22Rv1 (cell line): ENCODE results near the gene TMBIM6.

Source experiments
- ZFX ChIP-seq: fragments of 450-650 bp; IDR thresholded peaks from 2 replicates; pipeline ENCODE4 v1.6.1; 2017; ENCODE audit warnings: antibody characterized with exemption, borderline replicate concordance
- TF ChIP-seq, protein P1 (sequence below): fragments of 450-650 bp; IDR thresholded peaks from 2 replicates; pipeline ENCODE4 v1.5.1; 2017; ENCODE audit warnings: mild to moderate bottlenecking

DNA sequence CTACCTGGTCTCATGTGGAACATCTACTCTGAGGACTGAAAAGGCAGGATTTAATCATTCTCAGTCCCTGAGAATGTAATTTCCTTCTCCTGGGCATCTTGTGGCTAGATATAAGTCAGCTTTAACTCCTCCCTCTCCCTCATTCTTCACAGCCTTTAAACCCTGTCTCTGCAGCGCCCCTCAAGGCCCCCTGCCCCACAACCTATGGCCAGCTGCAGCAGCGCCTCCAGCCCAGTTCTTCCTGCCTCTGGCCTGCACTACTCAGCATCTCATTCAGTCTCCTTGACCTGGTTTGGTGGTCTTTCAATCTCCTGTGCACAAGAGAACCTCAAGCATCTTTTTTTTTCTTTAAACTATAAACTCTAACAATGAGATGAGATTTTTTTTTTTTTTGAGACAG, 57.6 kb downstream of the TMBIM6 start:
- TF ChIP-seq, protein P1, sequence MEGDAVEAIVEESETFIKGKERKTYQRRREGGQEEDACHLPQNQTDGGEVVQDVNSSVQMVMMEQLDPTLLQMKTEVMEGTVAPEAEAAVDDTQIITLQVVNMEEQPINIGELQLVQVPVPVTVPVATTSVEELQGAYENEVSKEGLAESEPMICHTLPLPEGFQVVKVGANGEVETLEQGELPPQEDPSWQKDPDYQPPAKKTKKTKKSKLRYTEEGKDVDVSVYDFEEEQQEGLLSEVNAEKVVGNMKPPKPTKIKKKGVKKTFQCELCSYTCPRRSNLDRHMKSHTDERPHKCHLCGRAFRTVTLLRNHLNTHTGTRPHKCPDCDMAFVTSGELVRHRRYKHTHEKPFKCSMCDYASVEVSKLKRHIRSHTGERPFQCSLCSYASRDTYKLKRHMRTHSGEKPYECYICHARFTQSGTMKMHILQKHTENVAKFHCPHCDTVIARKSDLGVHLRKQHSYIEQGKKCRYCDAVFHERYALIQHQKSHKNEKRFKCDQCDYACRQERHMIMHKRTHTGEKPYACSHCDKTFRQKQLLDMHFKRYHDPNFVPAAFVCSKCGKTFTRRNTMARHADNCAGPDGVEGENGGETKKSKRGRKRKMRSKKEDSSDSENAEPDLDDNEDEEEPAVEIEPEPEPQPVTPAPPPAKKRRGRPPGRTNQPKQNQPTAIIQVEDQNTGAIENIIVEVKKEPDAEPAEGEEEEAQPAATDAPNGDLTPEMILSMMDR, result no peak
- no peak for TF ChIP-seq ZFX
